ENCODE measurements around the gene CYP4F3. TPM values are rescaled to one million over a fixed set of nuclear protein-coding genes. Genes with fewer than 3 reads are reported as not detected.
"Not testable (repeated sequence)": the region's sequence is repeated elsewhere in the genome, so short reads cannot be mapped to it uniquely, and the experiment has no call there.

Gene CYP4F3
- total RNA-seq, 2 experiments from 2014 or later = 0.10 TPM; not detected in 1

DNA sequence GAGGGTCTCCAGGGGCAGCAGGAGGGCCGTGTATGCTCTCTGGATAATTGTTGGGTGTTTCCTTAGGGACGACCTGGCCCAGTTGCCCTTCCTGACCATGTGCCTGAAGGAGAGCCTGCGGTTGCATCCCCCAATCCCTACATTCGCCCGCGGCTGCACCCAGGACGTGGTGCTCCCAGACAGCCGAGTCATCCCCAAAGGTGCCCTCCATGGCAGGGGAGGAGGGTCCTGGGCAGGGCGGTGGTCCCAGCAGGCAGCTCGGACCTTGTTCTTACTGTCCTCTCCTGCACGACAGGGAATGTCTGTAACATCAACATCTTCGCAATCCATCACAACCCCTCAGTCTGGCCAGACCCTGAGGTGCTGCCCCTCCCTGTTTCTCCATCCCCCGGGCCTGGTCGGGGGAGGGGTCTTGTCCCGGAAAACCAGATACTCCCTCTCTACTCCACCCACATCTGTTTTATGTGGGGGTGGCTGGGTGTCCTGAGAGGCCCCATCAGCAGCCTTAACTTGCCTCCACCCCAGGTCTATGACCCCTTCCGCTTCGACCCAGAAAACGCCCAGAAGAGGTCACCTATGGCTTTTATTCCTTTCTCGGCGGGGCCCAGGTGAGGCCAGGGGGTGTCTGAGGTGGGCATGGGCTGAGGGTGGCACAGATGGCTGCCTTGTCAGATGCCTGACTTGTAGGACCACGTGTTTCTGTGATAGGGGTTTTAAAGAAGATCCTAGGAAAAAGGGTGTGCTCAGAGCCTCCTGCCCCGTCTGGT is 12.3 kb upstream of the CYP4F3 start:
- ChIA-PET POLR2A (no interaction called here), CTCF (no interaction called here)

DNA sequence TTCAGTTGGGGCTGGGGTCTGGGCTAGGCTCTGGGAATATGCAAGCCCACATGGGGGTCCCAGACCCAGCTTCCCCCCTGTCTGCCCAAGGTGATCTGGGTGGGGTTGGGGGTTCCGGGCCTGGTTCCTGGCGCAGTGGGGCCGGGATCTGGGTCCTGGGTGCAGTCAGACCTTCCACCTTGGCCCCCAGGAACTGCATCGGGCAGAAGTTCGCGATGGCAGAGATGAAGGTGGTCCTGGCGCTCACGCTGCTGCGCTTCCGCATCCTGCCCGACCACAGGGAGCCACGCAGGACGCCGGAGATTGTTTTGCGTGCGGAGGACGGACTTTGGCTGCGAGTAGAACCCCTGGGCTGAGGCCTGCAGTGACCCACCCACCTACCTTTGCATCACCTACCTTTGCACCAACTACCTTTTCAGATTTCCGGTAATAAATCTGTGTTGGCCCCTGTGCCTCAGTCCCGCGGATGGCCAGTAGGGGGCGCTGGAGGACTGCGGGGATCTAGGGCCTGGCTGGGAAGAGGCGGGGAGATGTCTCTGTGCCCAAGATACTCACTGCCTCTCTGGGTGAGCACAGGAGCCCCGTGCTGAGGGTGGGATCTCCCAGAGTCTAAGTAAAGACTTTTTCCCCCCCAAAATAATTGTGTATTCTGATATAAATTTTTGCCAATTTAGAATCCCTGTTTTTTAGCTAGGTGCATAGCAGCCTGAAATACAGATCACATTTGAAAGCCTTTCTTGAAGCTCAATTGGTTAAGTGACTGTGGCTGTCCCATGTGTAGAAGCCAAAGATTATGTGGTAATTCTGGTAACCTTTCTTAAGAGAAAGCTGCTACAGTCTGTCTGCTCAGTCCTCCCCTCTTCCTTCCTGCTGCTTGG is 11.5 kb upstream of the CYP4F3 start:
- POLR2A ChIA-PET = no interaction called here
- CTCF ChIA-PET = interaction anchor here (0.7 to 1.0 kb wide), 4 partner anchors 44 to 326 kb away, joined by 3 read pairs; no protein-coding TSS in a partner anchor

GRCh38 chr19:15631817-15632216 is 8.9 kb upstream of the CYP4F3 start:
- ChIA-PET POLR2A (no interaction called here), CTCF (interaction anchor here (0.6 kb wide), 1 partner anchor 710 kb away, joined by 3 read pairs; no protein-coding TSS in a partner anchor)

- CTCF ChIA-PET = no interaction called here
- POLR2A ChIA-PET = no interaction called here
Observed at GRCh38 chr19:15633082-15633835, 7.4 kb upstream of the CYP4F3 start.

GRCh38 chr19:15634105-15634504 is 6.6 kb upstream of the CYP4F3 start:
- ChIA-PET POLR2A (no interaction called here), CTCF (no interaction called here)

GRCh38 chr19:15635016-15635805 is 5.5 kb upstream of the CYP4F3 start:
- POLR2A ChIA-PET = no interaction called here
- CTCF ChIA-PET = no interaction called here

- ChIA-PET POLR2A (no interaction called here), CTCF (no interaction called here)
Observed at GRCh38 chr19:15636026-15636425, 4.7 kb upstream of the CYP4F3 start.

- ChIA-PET POLR2A (interaction anchor here (0.6 kb wide), 1 partner anchor 594 kb away, joined by 3 read pairs; no protein-coding TSS in a partner anchor), CTCF (no interaction called here)
Observed at GRCh38 chr19:15639596-15639995, 1.1 kb upstream of the CYP4F3 start.

GRCh38 chr19:15640904-15641597 is 354 bp downstream of the CYP4F3 start:
- ChIA-PET POLR2A (no interaction called here), CTCF (interaction anchor here (0.5 kb wide), 1 partner anchor 465 kb away, joined by 4 read pairs; no protein-coding TSS in a partner anchor)

DNA sequence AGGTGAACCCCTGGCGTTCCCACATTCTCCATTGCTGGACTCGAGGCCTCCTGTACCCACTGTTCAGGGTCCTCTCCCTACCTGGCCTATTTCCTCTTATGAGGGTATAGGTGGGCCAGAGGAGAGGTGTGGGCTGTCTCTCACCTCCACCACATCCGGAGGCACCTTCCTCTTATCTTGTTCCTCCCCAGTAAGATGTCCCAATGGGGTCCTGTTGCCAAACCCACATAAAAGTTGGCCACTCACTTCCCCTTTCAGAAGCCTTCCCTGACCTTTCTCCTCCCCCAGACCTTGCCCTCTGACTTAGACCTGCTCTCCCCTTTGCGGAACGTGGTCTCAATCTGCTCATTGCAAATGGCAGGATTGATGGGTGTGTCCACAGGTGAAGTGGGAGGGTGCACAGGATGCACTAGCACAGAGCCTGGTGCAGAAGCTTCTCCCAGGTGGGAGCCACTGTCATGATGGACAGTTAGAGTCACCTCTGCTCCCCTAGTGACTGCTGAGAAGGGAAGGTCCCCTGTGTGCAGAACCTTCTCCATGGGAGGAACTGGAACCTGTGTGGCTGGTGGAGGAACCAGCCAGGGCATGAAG is 1.3 kb downstream of the CYP4F3 start:
- CTCF ChIA-PET = no interaction called here
- POLR2A ChIA-PET = no interaction called here

DNA sequence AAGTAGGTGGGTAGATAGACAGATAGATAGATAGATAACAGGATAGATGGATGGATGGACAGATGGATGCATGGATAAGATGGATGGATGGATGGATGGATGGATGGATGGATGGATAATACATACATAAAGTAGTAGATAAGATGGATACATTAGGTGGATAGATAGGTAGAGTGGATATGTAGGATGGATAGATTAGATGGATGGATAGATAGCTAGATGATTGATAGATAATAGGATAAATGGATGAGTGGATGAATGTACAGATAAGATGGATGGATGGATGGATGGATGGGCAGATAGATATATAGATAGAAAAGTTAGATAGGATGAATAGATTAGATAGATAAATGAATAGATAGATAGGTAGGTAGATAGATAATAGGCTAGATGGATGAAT is 2.1 kb downstream of the CYP4F3 start:
- CTCF ChIA-PET = no interaction called here
- POLR2A ChIA-PET = no interaction called here

DNA sequence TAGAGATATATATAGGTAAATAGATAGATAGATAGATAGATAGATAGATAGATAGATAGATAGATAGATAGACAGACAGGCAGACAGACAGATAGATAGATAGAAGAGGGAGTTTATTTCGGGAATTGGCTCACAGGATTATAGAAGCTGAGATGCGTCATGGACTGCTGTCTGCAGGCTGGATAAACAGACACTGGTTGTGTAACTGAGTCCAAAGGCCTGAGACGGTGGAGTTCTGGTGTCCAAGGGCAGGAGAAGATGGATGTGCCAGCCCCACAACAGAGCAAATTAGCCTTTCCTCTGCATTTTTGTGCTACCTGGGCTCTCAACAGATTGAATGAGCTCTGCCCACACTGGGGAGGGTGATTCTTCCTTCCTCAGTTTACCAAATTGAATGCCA is 2.7 kb downstream of the CYP4F3 start:
- POLR2A ChIA-PET = no interaction called here
- CTCF ChIA-PET = no interaction called here

GRCh38 chr19:15644066-15644741 is 3.5 kb downstream of the CYP4F3 start:
- CTCF ChIA-PET = no interaction called here

GRCh38 chr19:15644816-15645215 is 4.1 kb downstream of the CYP4F3 start:
- ChIA-PET POLR2A (no interaction called here), CTCF (no interaction called here)

More at GRCh38 chr19:15644066-15644741, 3.5 kb downstream of the CYP4F3 start:
- POLR2A ChIA-PET = no interaction called here

DNA sequence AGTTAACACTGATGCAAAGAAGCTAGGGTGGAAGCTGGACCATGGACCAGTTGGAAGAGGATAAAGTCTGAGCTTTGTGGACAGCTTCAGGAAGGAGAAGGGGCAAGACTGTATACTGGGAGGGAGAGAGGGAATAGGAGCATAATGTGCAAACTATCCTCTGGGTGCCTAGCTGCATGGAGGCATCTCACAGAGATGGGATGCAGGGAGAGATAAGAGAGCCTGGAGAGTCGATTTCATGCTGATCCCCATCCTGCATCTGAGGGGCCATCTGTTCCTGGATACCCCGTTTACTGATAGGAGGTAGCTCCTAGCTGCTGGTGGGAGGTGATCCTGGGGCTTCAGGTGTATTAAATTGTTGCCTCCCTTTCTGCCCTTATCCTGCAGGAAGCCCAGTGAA is 8.8 kb downstream of the CYP4F3 start:
- CTCF ChIA-PET = no interaction called here
- POLR2A ChIA-PET = no interaction called here

GRCh38 chr19:15650123-15650522 is 9.4 kb downstream of the CYP4F3 start:
- POLR2A ChIA-PET, CTCF ChIA-PET: not testable (repeated sequence)

- ChIA-PET CTCF (no interaction called here), POLR2A (no interaction called here)
Observed at GRCh38 chr19:15651791-15652190, 11.1 kb downstream of the CYP4F3 start.

Data from activated CD8-positive, alpha-beta memory T cell treated with anti-CD3 and anti-CD28 coated beads for 36 hours (primary cell).